GM19324 (cell line): ENCODE measurements around the gene CIDEA.
"Not testable (repeated sequence)": the region's sequence is repeated elsewhere in the genome, so short reads cannot be mapped to it uniquely, and the experiment has no call there.

Experiments
- ATAC-seq: cut with Tn5 transposase; IDR thresholded peaks from one replicate; pipeline ENCODE4 v1.9.1; 2021; ENCODE audit warnings: mild to moderate bottlenecking, moderate library complexity; ENCODE audit not compliant: unreplicated experiment, low FRiP score

Gene CIDEA

GRCh38 chr18:12254136-12254819 lies at the start of gene CIDEA:
Gene CIDEA, plus strand, starts transcription at chr18:12254361. Its CDS starts 23 bp downstream, at chr18:12254384.
- no peak for ATAC-seq

DNA sequence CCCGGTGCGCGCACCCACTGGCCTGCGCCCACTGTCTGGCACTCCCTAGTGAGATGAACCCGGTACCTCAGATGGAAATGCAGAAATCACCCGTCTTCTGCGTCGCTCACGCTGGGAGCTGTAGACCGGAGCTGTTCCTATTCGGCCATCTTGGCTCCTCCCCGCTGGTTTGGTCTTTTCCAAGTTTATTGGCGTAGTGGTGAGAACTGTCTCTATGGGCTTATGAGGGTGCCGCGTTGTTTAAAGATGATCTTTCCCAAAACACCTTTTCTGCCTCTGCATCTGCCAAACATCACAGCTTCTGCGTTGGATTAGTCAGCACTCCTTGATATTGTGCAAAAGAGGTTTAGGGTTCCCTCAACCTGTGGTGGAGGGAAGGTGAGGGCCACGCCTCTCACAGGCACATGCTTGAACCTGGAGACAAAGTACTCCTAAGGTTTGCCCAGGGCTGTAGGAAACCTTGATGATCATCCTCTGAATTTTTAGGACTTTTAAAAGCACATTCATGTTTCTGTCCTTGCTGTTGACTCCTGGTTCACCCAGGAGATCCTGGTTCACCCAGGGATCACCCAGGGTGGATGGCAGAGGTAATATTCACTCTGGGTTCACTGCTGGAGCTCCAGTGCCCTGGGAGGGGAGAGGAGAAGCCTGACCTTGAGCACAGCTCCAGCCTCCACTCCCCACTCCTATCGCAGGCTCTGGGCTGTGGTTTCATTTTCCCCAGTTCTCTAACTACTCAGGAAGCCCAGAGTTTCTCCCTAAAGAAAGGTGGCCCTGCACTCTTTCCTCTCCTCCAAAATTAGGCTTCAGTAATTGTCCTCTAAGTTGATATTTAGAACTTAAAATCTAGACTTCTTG lies 45.6 kb upstream of the CIDEA start:
- not testable (repeated sequence) for ATAC-seq

DNA sequence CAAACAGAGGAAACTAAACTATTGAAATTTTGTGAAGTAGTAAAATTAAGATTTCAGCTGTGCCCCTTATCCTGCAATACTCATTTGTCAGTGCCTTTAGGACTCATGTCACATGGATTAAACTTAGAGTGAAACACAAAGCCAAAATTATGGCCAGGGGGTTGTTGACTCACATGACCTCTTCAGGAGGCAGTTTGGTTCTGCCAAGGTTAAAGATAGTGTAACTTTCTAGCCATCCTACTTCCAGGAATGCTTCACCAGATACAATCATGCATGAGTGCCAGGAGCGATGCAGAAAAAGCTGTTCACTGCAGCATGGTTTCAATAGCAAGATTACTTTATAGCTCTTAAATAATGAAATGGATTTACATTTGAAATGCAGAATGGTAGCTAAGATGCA lies 41.9 kb upstream of the CIDEA start:
- ATAC-seq, result not testable (repeated sequence)

DNA sequence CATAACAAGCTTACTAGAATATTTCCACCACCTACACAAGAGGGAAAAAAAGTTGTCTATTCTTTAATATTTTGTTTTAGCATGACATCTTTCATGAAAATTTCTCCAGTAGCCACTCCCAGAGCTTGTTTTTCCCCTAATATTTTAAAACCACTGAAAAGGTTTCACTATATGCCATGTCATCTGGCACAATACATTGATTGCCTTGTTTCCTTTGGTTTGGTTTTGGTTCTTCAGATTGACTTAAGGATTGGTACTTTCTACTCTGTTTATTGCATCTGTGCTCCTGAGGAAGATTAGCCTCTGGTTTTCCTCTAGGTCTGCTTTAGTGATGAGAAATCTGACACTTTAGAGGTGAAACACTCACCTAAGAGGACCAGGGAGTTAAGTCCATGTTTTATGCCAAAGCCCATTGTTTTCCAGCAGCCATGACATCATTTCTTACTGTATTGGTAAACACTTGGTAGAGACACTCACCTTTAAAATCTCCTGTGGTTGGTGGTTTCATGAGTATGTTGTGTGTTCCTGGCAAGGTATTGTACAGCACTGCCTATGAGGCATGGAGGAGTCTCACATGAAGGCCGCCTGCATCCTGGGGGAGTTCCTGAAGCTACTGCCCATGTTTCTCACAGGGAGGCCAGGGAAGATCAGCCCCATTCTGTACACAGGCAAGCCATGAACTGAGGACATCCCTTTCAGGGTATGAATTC lies 39.7 kb upstream of the CIDEA start:
- not testable (repeated sequence) for ATAC-seq

GRCh38 chr18:12216471-12216870 lies 37.7 kb upstream of the CIDEA start:
- ATAC-seq, result not testable (repeated sequence)

- ATAC-seq, result not testable (repeated sequence)
These were observed 35.6 kb upstream of the CIDEA start for GRCh38 chr18:12218603-12219002.

GRCh38 chr18:12222041-12222440 lies 32.1 kb upstream of the CIDEA start:
- not testable (repeated sequence) for ATAC-seq

DNA sequence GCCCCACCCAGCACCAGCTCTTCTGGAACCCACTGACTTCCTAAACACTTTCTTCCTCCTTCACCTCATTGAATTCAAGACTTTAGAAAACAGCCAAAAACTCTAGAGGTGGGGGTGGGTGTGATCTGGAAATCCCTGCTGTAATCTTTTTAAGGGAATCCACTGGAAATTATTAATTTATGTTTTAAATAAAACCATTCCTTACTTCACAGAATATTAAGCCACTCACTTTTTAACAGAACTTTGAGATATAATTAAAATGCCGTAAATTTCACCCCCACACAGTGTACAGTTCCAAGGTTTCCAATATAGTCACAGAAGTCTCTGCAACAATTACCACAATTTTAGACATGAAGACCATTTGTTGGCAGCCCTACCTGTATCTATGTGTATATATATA lies 30.8 kb upstream of the CIDEA start:
- ATAC-seq, result not testable (repeated sequence)

- not testable (repeated sequence) for ATAC-seq
These were observed 27.4 kb upstream of the CIDEA start for GRCh38 chr18:12226807-12227206.

DNA sequence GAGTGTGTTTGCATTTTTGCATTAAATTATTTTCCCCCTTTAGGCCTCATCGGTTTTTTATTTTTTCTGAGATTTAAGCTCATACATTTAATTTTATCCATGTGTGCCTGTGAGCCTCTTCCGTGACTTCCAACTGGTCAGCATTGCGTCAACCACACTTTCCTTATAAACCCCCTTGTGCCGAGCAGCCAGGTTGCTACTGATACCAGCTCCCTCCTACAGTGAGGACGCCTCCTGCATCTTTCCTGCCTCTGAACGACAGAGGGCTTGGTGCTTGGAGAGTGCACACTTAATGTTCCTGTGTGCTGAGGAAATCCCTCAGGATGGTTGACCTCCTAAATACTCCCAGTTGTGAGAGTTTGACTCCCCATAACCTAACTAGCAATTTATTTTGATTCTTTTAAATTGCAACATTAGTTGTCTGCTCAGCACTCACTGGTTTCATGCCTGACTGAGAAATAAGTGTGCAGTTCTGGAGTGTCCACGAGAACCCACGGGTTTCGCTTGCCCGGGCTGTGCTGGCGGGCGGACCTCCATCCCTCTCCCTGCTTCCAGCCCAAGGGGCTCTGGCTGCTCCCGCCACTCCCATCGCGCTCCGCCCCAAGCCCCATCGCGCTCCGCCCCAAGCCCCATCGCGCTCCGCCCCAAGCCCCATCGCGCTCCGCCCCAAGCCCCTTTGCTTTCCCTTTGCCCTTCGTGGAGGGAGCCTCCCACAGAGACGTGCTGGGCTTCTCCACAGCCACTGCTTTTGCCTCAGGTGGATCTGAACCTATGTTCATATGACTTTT lies 26.6 kb upstream of the CIDEA start:
- ATAC-seq, result not testable (repeated sequence)

DNA sequence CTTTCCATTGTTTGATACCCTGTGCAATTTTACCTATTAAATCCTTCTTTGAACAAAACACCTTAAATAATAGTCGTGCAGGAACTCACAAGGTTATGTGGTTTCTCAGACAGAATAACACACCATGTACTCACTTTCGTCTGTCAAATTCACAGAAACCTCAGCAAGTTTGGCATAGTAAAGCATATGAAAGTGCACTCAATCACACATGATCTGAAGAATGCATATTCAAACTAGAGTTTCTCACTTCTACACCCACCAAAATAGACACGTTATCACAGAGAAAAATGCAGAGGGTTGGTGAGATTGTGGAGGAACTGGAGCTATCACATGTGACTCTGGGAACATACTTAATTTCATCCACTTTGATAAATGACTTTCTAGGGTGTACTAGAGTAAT lies 25.9 kb upstream of the CIDEA start:
- not testable (repeated sequence) for ATAC-seq

GRCh38 chr18:12230561-12230960 lies 23.6 kb upstream of the CIDEA start:
- not testable (repeated sequence) for ATAC-seq

DNA sequence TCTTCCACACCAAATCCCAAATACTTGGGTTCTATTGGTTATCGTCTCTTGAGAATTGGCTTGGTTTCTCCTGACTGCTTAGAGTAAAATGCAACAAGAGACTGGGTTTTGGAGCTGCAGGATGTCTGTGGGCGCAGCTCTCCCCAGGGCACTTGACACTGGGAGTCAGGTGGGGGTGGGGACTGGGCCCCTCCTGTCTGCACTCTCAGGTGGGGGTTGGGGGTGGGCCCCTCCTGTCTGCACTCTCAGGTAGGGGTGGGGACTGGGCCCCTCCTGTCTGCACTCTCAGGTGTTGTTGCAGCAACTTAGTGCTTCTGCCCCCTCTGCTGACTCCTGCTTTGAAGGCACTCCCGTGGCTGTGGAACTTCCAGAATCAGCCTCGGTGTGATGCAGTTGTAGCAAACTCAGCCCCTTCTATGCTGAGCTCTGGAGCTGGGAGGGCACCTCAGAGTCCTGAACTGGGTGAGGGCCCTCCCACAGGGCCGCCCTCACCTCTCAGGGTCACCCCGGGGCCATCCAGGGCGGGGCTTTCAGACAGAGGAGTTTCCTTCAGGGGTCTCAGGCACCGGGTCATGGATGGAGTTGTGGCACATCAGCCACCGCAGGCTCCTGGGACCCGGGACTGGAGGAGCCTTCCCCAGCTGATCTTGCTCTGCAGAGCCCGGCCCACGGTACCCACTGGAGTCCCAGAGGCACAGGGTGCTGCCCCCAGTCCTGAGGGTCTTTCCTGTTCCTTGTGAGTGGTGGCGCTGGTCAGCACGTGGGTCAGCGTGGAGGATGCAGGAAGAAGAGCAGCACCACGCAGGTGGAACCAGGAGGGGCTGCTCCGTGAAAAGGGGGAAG lies 22.9 kb upstream of the CIDEA start:
- no peak for ATAC-seq

DNA sequence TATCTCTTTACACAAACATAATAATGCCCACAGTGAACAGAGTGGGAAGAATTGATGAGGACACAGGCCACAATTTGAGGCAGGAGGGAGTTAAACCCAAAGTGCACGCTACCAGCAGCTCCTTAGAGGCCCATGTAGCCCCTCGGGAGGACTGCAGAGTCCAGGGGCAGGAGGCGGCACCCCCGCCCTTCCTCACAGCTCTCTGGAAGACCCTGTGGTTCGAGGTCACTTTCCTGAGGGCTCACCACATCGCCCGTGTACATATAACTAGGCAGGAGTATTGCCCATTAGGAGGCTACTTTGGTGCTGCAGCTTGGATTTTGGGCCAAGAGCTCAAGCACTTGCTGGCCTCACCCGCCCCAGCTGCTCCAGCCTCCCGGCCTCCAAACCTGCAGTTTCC lies 22.2 kb upstream of the CIDEA start:
- ATAC-seq, result no peak

GRCh38 chr18:12233378-12233777 lies 20.8 kb upstream of the CIDEA start:
- ATAC-seq, result no peak

DNA sequence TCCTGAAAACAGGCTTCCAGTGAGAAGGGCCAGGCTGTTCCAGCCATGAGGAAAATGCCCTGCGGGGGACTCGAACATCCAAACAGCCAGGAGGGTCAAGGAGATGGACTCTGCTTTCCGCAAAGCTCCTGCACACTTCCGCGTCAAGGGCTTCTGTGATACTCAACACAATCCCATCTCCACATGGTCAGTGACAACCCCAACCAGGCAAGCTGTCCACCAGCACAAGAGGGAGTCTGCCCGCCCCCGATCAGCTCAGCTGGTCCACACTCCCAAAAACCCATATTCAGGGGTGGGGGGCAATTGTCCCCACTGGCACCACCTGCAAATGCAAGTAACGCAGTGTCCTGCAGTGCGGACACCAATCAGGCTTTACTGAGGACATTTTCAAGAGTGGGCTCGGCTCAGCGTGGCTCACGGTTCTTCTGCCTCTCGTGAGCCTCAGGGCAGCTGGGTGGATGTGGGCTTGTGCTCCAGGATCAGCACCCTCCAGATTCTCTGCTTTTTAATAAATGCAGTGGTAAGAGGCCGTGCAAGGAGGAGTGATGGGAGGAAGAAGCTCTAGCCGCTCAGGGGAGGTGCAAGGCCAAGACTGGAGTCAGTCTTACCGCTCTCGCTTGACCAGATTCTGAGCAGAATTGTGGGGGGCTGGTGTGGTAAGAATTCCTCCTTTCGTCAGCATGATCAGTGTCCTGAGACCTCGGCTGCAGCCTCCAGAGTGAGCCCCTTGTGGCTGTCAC lies 19.5 kb upstream of the CIDEA start:
- ATAC-seq, result no peak

DNA sequence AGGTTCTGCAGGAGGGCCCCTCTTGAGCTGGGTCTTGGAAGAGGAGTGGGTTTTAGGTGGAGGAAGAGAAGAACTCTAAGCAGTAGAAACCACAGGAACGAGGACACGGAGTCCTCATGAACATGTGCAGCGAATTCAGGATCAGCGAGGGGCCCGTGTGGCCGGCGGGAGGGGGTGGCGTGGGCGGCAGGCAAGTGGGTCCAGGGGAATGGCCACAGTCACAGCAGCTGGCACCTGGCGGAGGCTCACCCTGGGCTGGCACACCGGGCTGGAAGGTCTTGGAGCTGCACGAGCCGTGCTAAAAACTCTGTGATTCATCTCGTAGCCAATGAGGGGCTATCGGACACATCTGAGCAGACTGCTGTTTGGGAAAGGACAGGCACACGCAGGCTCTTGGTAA lies 18.0 kb upstream of the CIDEA start:
- no peak for ATAC-seq

- peak; percentile 82 for ATAC-seq
These were observed 17.0 kb upstream of the CIDEA start for GRCh38 chr18:12236934-12237832.
